Measurements from ENCODE around the gene EPAS1. TPM values are rescaled to one million over a fixed set of nuclear protein-coding genes. Genes with fewer than 3 reads are reported as not detected.

The EPAS1 gene
- total RNA-seq, 1 experiment from 2014 or later: 146 TPM

DNA sequence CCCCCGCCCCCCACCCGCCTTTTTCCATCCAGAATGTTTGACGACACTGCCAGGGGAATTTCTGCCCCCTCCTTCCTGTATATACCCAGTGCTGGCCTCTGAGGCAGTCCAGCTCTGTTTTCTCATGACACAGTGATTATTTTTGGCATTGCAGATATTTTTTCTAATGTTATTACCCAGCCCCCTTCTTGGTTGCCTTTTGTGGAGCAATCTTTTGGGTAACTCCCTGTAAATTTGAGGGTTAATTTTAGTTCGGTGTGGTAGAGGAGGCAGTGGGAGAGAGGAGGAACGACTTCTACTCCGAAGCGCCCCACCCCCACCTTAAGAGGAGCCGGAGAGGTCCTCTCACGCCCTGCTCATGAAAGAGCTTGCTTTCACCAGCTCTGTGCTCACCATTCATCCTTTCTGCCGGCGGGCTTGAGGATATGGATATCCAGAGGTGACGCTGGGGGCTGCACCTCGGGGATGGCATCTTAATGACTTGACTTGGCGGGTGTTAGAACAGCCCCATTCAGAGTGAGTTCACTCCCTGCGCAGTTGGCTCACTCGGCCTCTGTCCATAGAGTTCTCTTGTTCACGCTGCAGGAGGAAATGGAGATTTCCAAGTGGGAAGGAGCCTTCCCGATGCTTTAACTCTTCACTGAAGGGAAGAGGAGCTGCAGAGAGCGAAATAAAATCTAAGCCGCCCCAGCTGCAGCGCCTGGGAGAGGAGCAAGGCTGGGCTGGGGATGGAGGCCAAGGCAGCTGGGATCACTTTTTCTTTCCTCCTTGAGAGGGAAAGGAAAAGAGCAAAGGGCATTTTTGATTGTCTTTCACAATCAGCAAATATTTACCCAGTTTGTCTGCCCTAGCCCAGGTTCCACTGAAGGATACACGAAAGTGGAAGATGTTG, 38.4 kb downstream of the EPAS1 start:
- BruUV-seq (replicated peaks): no TSS peak
- DNase-seq (ENCODE audit: unreplicated experiment): peak; percentile 56
- TF ChIP-seq, protein P1, sequence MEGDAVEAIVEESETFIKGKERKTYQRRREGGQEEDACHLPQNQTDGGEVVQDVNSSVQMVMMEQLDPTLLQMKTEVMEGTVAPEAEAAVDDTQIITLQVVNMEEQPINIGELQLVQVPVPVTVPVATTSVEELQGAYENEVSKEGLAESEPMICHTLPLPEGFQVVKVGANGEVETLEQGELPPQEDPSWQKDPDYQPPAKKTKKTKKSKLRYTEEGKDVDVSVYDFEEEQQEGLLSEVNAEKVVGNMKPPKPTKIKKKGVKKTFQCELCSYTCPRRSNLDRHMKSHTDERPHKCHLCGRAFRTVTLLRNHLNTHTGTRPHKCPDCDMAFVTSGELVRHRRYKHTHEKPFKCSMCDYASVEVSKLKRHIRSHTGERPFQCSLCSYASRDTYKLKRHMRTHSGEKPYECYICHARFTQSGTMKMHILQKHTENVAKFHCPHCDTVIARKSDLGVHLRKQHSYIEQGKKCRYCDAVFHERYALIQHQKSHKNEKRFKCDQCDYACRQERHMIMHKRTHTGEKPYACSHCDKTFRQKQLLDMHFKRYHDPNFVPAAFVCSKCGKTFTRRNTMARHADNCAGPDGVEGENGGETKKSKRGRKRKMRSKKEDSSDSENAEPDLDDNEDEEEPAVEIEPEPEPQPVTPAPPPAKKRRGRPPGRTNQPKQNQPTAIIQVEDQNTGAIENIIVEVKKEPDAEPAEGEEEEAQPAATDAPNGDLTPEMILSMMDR (IDR thresholded peaks at IDR 0.05; ENCODE audit: unreplicated experiment): no peak
- H3K36me3 Mint-ChIP-seq (ENCODE audit: insufficient read depth, unreplicated experiment): peaks cover 5% of the 10 kb centered on the region
- no peaks in the 10 kb centered on the region for H3K9me3 Mint-ChIP-seq (ENCODE audit: unreplicated experiment)
- H3K27me3 Mint-ChIP-seq (ENCODE audit: insufficient read depth, unreplicated experiment): no peaks in the 10 kb centered on the region
- H3K4me1 Mint-ChIP-seq (ENCODE audit: insufficient read depth, unreplicated experiment): peaks cover 64% of the 10 kb centered on the region
- intact Hi-C loops (cut with micrococcal nuclease): loop anchor here (2.0 kb wide), 1 partner anchor 29 kb away; no protein-coding TSS in a partner anchor
- CTCF ChIA-PET: interaction anchor here (0.6 to 1.9 kb wide), 5 partner anchors 30 to 1483 kb away, joined by 3 to 8 read pairs (median 4); no protein-coding TSS in a partner anchor
- H3K27ac Mint-ChIP-seq (ENCODE audit: low read depth, unreplicated experiment): peak overlapping the region; percentile 95
- peak overlapping the region; percentile 46 for H3K4me3 Mint-ChIP-seq (ENCODE audit: unreplicated experiment)
- POLR2A ChIA-PET: interaction anchor here (0.6 to 13.5 kb wide), 6 partner anchors 10 to 241 kb away, joined by 3 to 553 read pairs (median 4); partner anchors contain the start of gene EPAS1

DNA sequence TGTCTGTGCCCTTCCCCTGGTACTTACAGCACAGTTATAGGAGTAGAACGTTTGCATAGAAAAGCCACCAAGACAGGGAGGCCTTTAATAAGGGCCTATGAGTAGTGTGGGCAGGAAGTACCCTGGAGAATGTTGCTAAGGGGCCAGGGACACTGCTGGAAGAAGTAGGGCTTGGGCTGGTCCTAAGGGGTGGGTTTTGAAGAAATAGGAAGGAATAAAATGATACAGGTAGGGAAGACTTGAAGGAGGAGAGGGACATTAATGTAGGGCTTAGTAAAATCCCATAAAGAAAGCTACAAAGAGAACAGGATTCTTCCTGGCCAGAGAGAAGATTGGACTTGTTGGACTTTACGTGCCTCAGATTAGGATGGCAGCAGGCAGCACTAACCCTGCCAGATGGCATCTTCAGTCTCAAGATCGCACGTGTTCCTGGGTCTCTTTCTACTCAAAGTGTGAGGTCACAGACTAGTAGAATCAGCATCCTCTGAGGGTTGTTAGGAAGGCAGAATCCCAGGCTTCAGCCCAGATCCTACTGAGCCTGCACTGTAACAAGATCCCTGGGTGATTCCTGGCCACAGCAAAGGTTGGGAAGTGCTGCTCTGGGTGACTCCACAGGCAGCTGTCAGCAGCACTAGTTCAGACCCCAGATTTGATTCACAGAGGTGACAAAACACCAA, 39.2 kb downstream of the EPAS1 start:
- peaks cover 62% of the 10 kb centered on the region for H3K4me1 Mint-ChIP-seq (ENCODE audit: insufficient read depth, unreplicated experiment)
- POLR2A ChIA-PET: interaction anchor here (0.7 to 13.5 kb wide), 4 partner anchors 11 to 202 kb away, joined by 3 to 553 read pairs (median 4); partner anchors contain the start of gene EPAS1
- H3K27ac Mint-ChIP-seq (ENCODE audit: low read depth, unreplicated experiment): peak overlapping the region; percentile 95

DNA sequence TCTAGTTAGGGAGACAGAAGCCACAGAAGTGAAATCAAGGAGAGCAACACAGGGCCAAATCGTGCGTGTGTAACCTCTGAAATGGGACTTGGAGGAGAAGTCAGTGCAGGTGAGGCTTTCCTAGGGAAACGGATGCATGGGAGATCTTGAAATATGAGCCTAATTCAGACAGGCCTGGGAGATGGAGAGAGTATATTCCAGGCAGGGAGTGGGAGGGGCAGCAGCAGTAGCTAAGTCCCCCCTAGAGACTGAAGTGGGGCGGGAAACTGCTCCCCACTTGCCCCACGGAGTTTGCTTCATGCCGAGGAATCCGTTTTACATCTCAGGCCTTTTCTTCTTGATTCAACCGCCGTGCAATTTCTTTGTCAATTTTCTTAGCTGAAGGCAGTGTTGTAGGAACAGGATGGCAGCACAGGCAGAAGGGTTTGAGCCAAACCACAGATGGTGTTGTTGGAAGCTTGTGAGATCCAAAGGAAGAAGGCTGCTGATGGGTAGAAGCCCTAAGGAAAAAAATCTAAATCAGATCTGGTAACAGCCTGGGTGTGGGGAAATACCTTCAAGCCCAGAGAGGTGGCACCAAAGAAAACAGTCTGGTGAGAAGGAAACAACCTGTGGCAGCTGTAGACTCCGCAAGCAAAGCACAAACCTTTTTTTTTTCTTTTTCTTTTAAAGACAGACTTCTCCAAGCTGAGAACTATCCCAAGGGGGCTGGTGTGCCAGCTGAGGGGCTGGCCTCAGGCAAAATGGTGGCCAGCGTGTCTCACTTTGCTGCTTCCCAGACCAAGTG, 40.2 kb downstream of the EPAS1 start:
- Mint-ChIP-seq H3K27me3 (ENCODE audit: insufficient read depth, unreplicated experiment) (no peaks in the 10 kb centered on the region), H3K27ac (ENCODE audit: low read depth, unreplicated experiment) (no peak overlapping the region), H3K9me3 (ENCODE audit: unreplicated experiment) (no peaks in the 10 kb centered on the region), H3K4me1 (ENCODE audit: insufficient read depth, unreplicated experiment) (peaks cover 52% of the 10 kb centered on the region), H3K36me3 (ENCODE audit: insufficient read depth, unreplicated experiment) (peaks cover 12% of the 10 kb centered on the region), H3K4me3 (ENCODE audit: unreplicated experiment) (no peak overlapping the region)
- DNase-seq (ENCODE audit: unreplicated experiment): no peak
- no TSS peak for BruUV-seq (replicated peaks)
- intact Hi-C loops (cut with micrococcal nuclease): no loop called here
- ChIA-PET CTCF (interaction anchor here (0.6 to 1.2 kb wide), 7 partner anchors 9 to 327 kb away, joined by 3 to 4 read pairs (median 4); no protein-coding TSS in a partner anchor), POLR2A (interaction anchor here (0.6 to 13.5 kb wide), 3 partner anchors 15 to 74 kb away, joined by 3 to 553 read pairs (median 3); partner anchors contain the start of gene EPAS1)
- TF ChIP-seq, protein P1 (IDR thresholded peaks at IDR 0.05; ENCODE audit: unreplicated experiment): no peak

More for the DNA sequence above, 39.2 kb downstream of the EPAS1 start:
- Mint-ChIP-seq H3K36me3 (ENCODE audit: insufficient read depth, unreplicated experiment) (peaks cover 5% of the 10 kb centered on the region), H3K27me3 (ENCODE audit: insufficient read depth, unreplicated experiment) (no peaks in the 10 kb centered on the region), H3K4me3 (ENCODE audit: unreplicated experiment) (no peak overlapping the region), H3K9me3 (ENCODE audit: unreplicated experiment) (no peaks in the 10 kb centered on the region)
- TF ChIP-seq, protein P1 (IDR thresholded peaks at IDR 0.05; ENCODE audit: unreplicated experiment): no peak
- DNase-seq (ENCODE audit: unreplicated experiment): no peak
- BruUV-seq (replicated peaks): no TSS peak
- intact Hi-C loops (cut with micrococcal nuclease): no loop called here
- CTCF ChIA-PET: interaction anchor here (0.7 to 1.2 kb wide), 2 partner anchors 29 to 38 kb away, joined by 3 to 4 read pairs; no protein-coding TSS in a partner anchor
